ENCODE results near the gene DTX3. TPM values are rescaled to one million over a fixed set of nuclear protein-coding genes. Genes with fewer than 3 reads are reported as not detected.
"Not testable (repeated sequence)": the region's sequence is repeated elsewhere in the genome, so short reads cannot be mapped to it uniquely, and the experiment has no call there.

Gene DTX3
- total and polyA plus RNA-seq, 5 donors from 2014 or later, result 3.4 to 31.2 (median 6.0) TPM

DNA sequence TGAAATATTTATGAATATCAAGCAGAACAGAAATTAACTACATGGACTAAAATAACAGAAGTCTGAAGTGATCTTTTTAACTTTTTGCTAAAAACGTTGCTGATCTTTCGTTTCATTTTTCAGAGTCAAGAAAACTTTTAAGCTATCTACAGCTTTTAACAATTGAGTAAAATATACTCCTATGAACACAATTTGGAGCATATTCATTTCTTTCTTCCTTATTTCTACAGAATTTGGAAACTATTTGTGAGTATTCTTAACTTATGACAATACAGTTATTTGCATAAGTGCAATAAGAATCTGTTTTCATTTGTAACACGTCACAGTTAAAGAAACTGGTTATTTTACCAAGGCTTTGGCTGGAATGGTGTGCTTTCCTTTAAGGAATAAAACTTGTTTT, 49.4 kb downstream of the DTX3 start:
- Histone ChIP-seq H3K4me3 (ENCODE audit: low read depth, low read length) (no peak overlapping the region), H3K27ac (ENCODE audit: insufficient read depth, low read length, poor library complexity, severe bottlenecking) (no peak overlapping the region), H3K27me3 (ENCODE audit: control insufficient read depth, insufficient read depth, low read length) (no peaks in the 10 kb centered on the region), H3K4me1 (ENCODE audit: control insufficient read depth, insufficient read depth, low read length, poor library complexity, severe bottlenecking) (no peaks in the 10 kb centered on the region), H3K9me3 (ENCODE audit: control insufficient read depth in 2 of 2, low read length in 2 of 2) (no peaks in the 10 kb centered on the region), H3K36me3 (ENCODE audit: control insufficient read depth, insufficient read depth, low read length) (no peaks in the 10 kb centered on the region)
- H3K9me3 Mint-ChIP-seq, result peaks cover 0 to 3% (median 0%) of the 10 kb centered on the region in 7 donors
- DNase-seq, result no peak
- no peak for ATAC-seq (ENCODE audit: low read depth in 2 of 2)
- no peak overlapping the region for H3K27ac Mint-ChIP-seq
- no peak overlapping the region for H3K4me3 Mint-ChIP-seq
- H3K36me3 Mint-ChIP-seq, result no peaks in the 10 kb centered on the region
- H3K4me1 Mint-ChIP-seq, result no peaks in the 10 kb centered on the region
- H3K27me3 Mint-ChIP-seq, result peaks cover 16% of the 10 kb centered on the region

GRCh38 chr12:57655541-57656240, 51.1 kb downstream of the DTX3 start:
- no peak overlapping the region for H3K4me3 Mint-ChIP-seq
- DNase-seq (no peak), ATAC-seq (ENCODE audit: low read depth in 2 of 2) (no peak)
- no peaks in the 10 kb centered on the region for H3K9me3 ChIP-seq (ENCODE audit: control insufficient read depth in 2 of 2, low read length in 2 of 2)
- no peaks in the 10 kb centered on the region for H3K36me3 ChIP-seq (ENCODE audit: control insufficient read depth, insufficient read depth, low read length)
- peaks cover 2% of the 10 kb centered on the region for H3K27me3 ChIP-seq (ENCODE audit: control insufficient read depth, insufficient read depth, low read length)
- H3K4me1 Mint-ChIP-seq, result no peaks in the 10 kb centered on the region
- H3K4me3 ChIP-seq (ENCODE audit: low read depth, low read length), result no peak overlapping the region
- H3K36me3 Mint-ChIP-seq, result no peaks in the 10 kb centered on the region
- H3K27me3 Mint-ChIP-seq, result peaks cover 17% of the 10 kb centered on the region
- H3K27ac Mint-ChIP-seq, result no peak overlapping the region
- H3K27ac ChIP-seq (ENCODE audit: insufficient read depth, low read length, poor library complexity, severe bottlenecking), result no peak overlapping the region
- H3K4me1 ChIP-seq (ENCODE audit: control insufficient read depth, insufficient read depth, low read length, poor library complexity, severe bottlenecking), result no peaks in the 10 kb centered on the region
- H3K9me3 Mint-ChIP-seq, result peaks cover 0 to 3% (median 1%) of the 10 kb centered on the region in 7 donors

- not testable (repeated sequence) for H3K36me3 Mint-ChIP-seq, H3K4me1 Mint-ChIP-seq, H3K27ac Mint-ChIP-seq
These were observed 51.8 kb downstream of the DTX3 start for GRCh38 chr12:57656408-57656807.

GRCh38 chr12:57657744-57658143, 53.1 kb downstream of the DTX3 start:
- Histone ChIP-seq H3K27me3 (ENCODE audit: control insufficient read depth, insufficient read depth, low read length) (peaks cover 2% of the 10 kb centered on the region), H3K4me3 (ENCODE audit: low read depth, low read length) (no peak overlapping the region), H3K27ac (ENCODE audit: insufficient read depth, low read length, poor library complexity, severe bottlenecking) (no peak overlapping the region), H3K4me1 (ENCODE audit: control insufficient read depth, insufficient read depth, low read length, poor library complexity, severe bottlenecking) (no peaks in the 10 kb centered on the region), H3K36me3 (ENCODE audit: control insufficient read depth, insufficient read depth, low read length) (no peaks in the 10 kb centered on the region), H3K9me3 (ENCODE audit: control insufficient read depth in 2 of 2, low read length in 2 of 2) (no peaks in the 10 kb centered on the region)
- H3K36me3 Mint-ChIP-seq, result no peaks in the 10 kb centered on the region
- H3K27me3 Mint-ChIP-seq, result peaks cover 22% of the 10 kb centered on the region
- no peak for ATAC-seq (ENCODE audit: low read depth in 2 of 2)
- no peak for DNase-seq
- no peaks in the 10 kb centered on the region for H3K4me1 Mint-ChIP-seq
- no peak overlapping the region for H3K4me3 Mint-ChIP-seq
- H3K27ac Mint-ChIP-seq, result no peak overlapping the region
- peaks cover 0 to 8% (median 3%) of the 10 kb centered on the region in 7 donors for H3K9me3 Mint-ChIP-seq

More at GRCh38 chr12:57656408-57656807, 51.8 kb downstream of the DTX3 start:
- Mint-ChIP-seq H3K4me3 (peak overlapping the region in 1 of 4 donors; percentile 38), H3K27me3 (peaks cover 19% of the 10 kb centered on the region)
- not testable (repeated sequence) for ATAC-seq (ENCODE audit: low read depth in 2 of 2); DNase-seq; H3K9me3 Mint-ChIP-seq; H3K4me1 ChIP-seq (ENCODE audit: control insufficient read depth, insufficient read depth, low read length, poor library complexity, severe bottlenecking); H3K27ac ChIP-seq (ENCODE audit: insufficient read depth, low read length, poor library complexity, severe bottlenecking); H3K36me3 ChIP-seq (ENCODE audit: control insufficient read depth, insufficient read depth, low read length); H3K4me3 ChIP-seq (ENCODE audit: low read depth, low read length); H3K27me3 ChIP-seq (ENCODE audit: control insufficient read depth, insufficient read depth, low read length); H3K9me3 ChIP-seq (ENCODE audit: control insufficient read depth in 2 of 2, low read length in 2 of 2)

GRCh38 chr12:57658890-57659289, 54.3 kb downstream of the DTX3 start:
- H3K4me1 ChIP-seq (ENCODE audit: control insufficient read depth, insufficient read depth, low read length, poor library complexity, severe bottlenecking), result no peaks in the 10 kb centered on the region
- Mint-ChIP-seq H3K4me3 (no peak overlapping the region), H3K9me3 (peaks cover 0 to 5% (median 3%) of the 10 kb centered on the region in 7 donors), H3K27me3 (peaks cover 28% of the 10 kb centered on the region), H3K4me1 (no peaks in the 10 kb centered on the region), H3K27ac (no peak overlapping the region), H3K36me3 (no peaks in the 10 kb centered on the region)
- H3K36me3 ChIP-seq (ENCODE audit: control insufficient read depth, insufficient read depth, low read length), result no peaks in the 10 kb centered on the region
- H3K27ac ChIP-seq (ENCODE audit: insufficient read depth, low read length, poor library complexity, severe bottlenecking), result no peak overlapping the region
- H3K27me3 ChIP-seq (ENCODE audit: control insufficient read depth, insufficient read depth, low read length), result peaks cover 2% of the 10 kb centered on the region
- H3K9me3 ChIP-seq (ENCODE audit: control insufficient read depth in 2 of 2, low read length in 2 of 2), result no peaks in the 10 kb centered on the region
- no peak for ATAC-seq (ENCODE audit: low read depth in 2 of 2)
- H3K4me3 ChIP-seq (ENCODE audit: low read depth, low read length), result no peak overlapping the region
- DNase-seq, result no peak

Other genes starting within 250 kb of the DTX3 start
- 115 TPM for gene R3HDM2, start 173.8 kb upstream of the DTX3 start, total RNA-seq
- 1 to 10 TPM; 6.0 to 8.6 (median 8.0) TPM for gene R3HDM2, start 173.8 kb upstream of the DTX3 start, polyA plus RNA-seq
- not detected for gene INHBC, start 170.0 kb upstream of the DTX3 start, total RNA-seq
- under 1 TPM in 1 of 4 donors, not detected in 3; 0.21 TPM for gene INHBC, start 170.0 kb upstream of the DTX3 start, polyA plus RNA-seq
- not detected for gene INHBE, start 149.5 kb upstream of the DTX3 start, total RNA-seq
- gene INHBE, start 149.5 kb upstream of the DTX3 start, polyA plus RNA-seq, result under 1 TPM in 1 of 4 donors, not detected in 3; 0.06 TPM
- gene GLI1, start 145.0 kb upstream of the DTX3 start, total RNA-seq, result 0.47 TPM
- gene GLI1, start 145.0 kb upstream of the DTX3 start, polyA plus RNA-seq, result under 1 TPM in 3 of 4 donors, not detected in 1; 0.07 to 0.23 (median 0.13) TPM
- gene ARHGAP9, start 125.0 kb upstream of the DTX3 start, total RNA-seq, result 403 TPM
- gene ARHGAP9, start 125.0 kb upstream of the DTX3 start, polyA plus RNA-seq, result 100 to 1,000 TPM; 173 to 192 (median 182) TPM
- 219 TPM for gene MARS1, start 116.8 kb upstream of the DTX3 start, total RNA-seq
- 10 to 100 TPM; 71.9 to 89.4 (median 80.1) TPM for gene MARS1, start 116.8 kb upstream of the DTX3 start, polyA plus RNA-seq
- gene DDIT3, start 84.3 kb upstream of the DTX3 start, total RNA-seq, result 159 TPM
- 10 to 100 TPM; 17.8 to 25.3 (median 20.9) TPM for gene DDIT3, start 84.3 kb upstream of the DTX3 start, polyA plus RNA-seq
- gene MBD6, start 82.0 kb upstream of the DTX3 start, total RNA-seq, result 104 TPM
- gene MBD6, start 82.0 kb upstream of the DTX3 start, polyA plus RNA-seq, result 1 to 10 TPM; 1.8 to 3.0 (median 2.3) TPM
- 74.9 TPM for gene DCTN2, start 57.6 kb upstream of the DTX3 start, total RNA-seq
- 10 to 100 TPM; 75.1 to 91.6 (median 78.9) TPM for gene DCTN2, start 57.6 kb upstream of the DTX3 start, polyA plus RNA-seq
- 0.72 TPM for gene KIF5A, start 54.8 kb upstream of the DTX3 start, total RNA-seq
- under 1 TPM in 2 of 4 donors, not detected in 2; 0.05 to 0.06 TPM for gene KIF5A, start 54.8 kb upstream of the DTX3 start, polyA plus RNA-seq
- gene PIP4K2C, start 13.6 kb upstream of the DTX3 start, total RNA-seq, result 35.8 TPM
- gene PIP4K2C, start 13.6 kb upstream of the DTX3 start, polyA plus RNA-seq, result 10 to 100 TPM; 24.6 to 38.6 (median 30.2) TPM
- 0.64 TPM for gene ARHGEF25, start 6.6 kb downstream of the DTX3 start, total RNA-seq
- not detected for gene ARHGEF25, start 6.6 kb downstream of the DTX3 start, polyA plus RNA-seq
- gene B4GALNT1, start 28.4 kb downstream of the DTX3 start, total RNA-seq, result not detected
- not detected for gene B4GALNT1, start 28.4 kb downstream of the DTX3 start, polyA plus RNA-seq
- 151 TPM for gene OS9, start 89.3 kb downstream of the DTX3 start, total RNA-seq
- 10 to 100 TPM; 59.2 to 72.4 (median 63.1) TPM for gene OS9, start 89.3 kb downstream of the DTX3 start, polyA plus RNA-seq
- gene AGAP2, start 133.9 kb downstream of the DTX3 start, total RNA-seq, result 60.3 TPM
- gene AGAP2, start 133.9 kb downstream of the DTX3 start, polyA plus RNA-seq, result 1 to 10 TPM; 4.4 to 7.7 (median 5.6) TPM
- gene TSPAN31, start 140.2 kb downstream of the DTX3 start, total RNA-seq, result 8.7 TPM
- 10 to 100 TPM; 38.4 to 48.9 (median 39.6) TPM for gene TSPAN31, start 140.2 kb downstream of the DTX3 start, polyA plus RNA-seq
- 17.5 TPM for gene CDK4, start 147.5 kb downstream of the DTX3 start, total RNA-seq
- 10 to 100 TPM; 62.2 to 90.3 (median 69.7) TPM for gene CDK4, start 147.5 kb downstream of the DTX3 start, polyA plus RNA-seq
- 35.4 TPM for gene MARCHF9, start 150.3 kb downstream of the DTX3 start, total RNA-seq
- 1 to 10 TPM; 2.2 to 4.5 (median 3.8) TPM for gene MARCHF9, start 150.3 kb downstream of the DTX3 start, polyA plus RNA-seq
- gene CYP27B1, start 162.3 kb downstream of the DTX3 start, total RNA-seq, result not detected
- gene CYP27B1, start 162.3 kb downstream of the DTX3 start, polyA plus RNA-seq, result under 1 TPM in 2 of 4 donors, not detected in 2; 0.14 to 0.26 TPM
- gene METTL1, start 167.3 kb downstream of the DTX3 start, total RNA-seq, result 8.7 TPM
- gene METTL1, start 167.3 kb downstream of the DTX3 start, polyA plus RNA-seq, result 10 to 100 TPM in 1 of 4 donors, 1 to 10 TPM in 3; 3.5 to 10.8 (median 5.9) TPM
- gene EEF1AKMT3, start 167.8 kb downstream of the DTX3 start, total RNA-seq, result 3.7 TPM
- 1 to 10 TPM; 1.8 to 7.6 (median 2.5) TPM for gene EEF1AKMT3, start 167.8 kb downstream of the DTX3 start, polyA plus RNA-seq
- 22.8 TPM for gene TSFM, start 178.0 kb downstream of the DTX3 start, total RNA-seq
- 10 to 100 TPM; 33.4 to 50.4 (median 40.6) TPM for gene TSFM, start 178.0 kb downstream of the DTX3 start, polyA plus RNA-seq
- 2.0 TPM for gene AVIL, start 213.9 kb downstream of the DTX3 start, total RNA-seq
- under 1 TPM; 0.15 to 0.25 (median 0.19) TPM for gene AVIL, start 213.9 kb downstream of the DTX3 start, polyA plus RNA-seq
- 121 TPM for gene CTDSP2, start 241.9 kb downstream of the DTX3 start, total RNA-seq
- 10 to 100 TPM; 45.7 to 54.4 (median 52.5) TPM for gene CTDSP2, start 241.9 kb downstream of the DTX3 start, polyA plus RNA-seq

Data from CD4-positive, CD25-positive, alpha-beta regulatory T cell (primary cell).